ENCODE measurements around the gene PSMD3.

The PSMD3 gene

GRCh38 chr17:39962642-39963220 lies 17.9 kb upstream of the PSMD3 start, which contains the start of gene GSDMA:
TSS of gene GSDMA (plus strand) at chr17:39963004. CDS start at chr17:39965688, 2,684 bp downstream.
- DNase-seq = no peak

- DNase-seq = no peak
These were observed 16.8 kb upstream of the PSMD3 start for GRCh38 chr17:39963829-39964228.

- DNase-seq = no peak
These were observed 15.4 kb upstream of the PSMD3 start for GRCh38 chr17:39965017-39965699.

DNA sequence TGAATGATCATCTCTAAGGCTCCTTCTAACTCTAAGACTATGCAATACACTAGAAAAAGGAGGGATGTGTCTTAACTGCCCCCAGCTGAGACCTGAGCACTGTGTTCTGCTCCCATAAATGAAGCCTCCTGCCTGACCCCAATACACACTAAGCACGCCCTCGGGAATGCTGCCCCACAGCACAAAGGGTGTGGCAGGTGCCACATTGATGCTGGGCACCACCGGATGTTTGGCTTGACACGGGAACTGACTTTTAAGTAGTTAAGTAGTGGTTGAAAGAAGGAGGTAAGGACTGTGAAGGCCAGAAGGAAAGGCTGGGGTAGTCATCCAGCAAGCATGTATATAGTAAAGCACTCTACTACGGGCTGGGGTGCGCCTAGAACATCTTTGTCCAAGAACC lies 13.8 kb upstream of the PSMD3 start:
- no peak for DNase-seq

DNA sequence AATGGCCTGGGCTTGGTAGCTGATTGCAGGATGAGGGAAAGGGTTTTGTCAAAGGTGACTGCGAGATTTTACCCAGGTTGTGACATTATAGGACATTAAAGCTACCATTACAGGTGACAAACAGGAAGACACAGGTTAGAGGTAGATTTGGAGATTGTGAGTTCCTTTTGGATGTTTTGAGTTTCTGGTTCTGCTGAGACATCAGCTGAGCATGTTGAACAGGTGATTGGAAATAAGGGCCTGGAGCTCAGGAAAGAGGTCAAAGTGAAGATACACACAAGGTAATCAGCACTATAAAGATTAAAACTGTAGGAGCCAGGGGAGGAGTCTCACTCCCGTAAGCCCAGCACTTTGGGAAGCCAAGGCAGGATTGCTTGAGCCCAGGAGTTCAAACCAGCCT lies 11.8 kb upstream of the PSMD3 start:
- DNase-seq = no peak

- DNase-seq = no peak
These were observed 11.2 kb upstream of the PSMD3 start for GRCh38 chr17:39969375-39969774.

GRCh38 chr17:39970157-39970692 lies 10.4 kb upstream of the PSMD3 start:
- no peak for DNase-seq

DNA sequence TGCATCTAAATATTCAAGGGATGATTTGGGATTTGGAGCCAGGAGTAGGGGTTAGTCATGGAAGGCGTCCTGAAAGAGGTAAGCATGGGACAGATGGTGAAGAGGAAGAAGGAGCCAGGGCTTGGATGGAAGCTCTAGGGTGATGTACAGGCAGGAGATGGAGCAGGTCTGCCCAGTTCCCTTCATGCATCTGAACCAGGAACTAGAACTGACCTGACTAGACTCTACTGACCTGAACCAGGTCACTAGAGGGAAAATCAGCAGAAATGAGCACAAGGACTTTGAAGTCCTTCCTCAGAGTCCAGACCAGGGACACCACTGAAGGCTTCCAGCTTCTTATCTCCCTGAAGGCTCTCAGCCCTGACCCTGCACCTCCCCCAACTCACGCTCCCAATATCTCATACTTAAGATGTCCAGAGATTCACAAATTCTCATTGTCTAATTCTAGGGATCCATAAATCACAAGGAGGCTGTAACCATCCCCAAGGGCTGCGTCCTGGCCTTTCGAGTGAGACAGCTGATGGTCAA lies 9.5 kb upstream of the PSMD3 start:
- no peak for DNase-seq

- DNase-seq = no peak
These were observed 8.3 kb upstream of the PSMD3 start for GRCh38 chr17:39972271-39972670.

GRCh38 chr17:39973496-39973895 lies 7.1 kb upstream of the PSMD3 start:
- no peak for DNase-seq

- DNase-seq = no peak
These were observed 6.2 kb upstream of the PSMD3 start for GRCh38 chr17:39974433-39974832.

DNA sequence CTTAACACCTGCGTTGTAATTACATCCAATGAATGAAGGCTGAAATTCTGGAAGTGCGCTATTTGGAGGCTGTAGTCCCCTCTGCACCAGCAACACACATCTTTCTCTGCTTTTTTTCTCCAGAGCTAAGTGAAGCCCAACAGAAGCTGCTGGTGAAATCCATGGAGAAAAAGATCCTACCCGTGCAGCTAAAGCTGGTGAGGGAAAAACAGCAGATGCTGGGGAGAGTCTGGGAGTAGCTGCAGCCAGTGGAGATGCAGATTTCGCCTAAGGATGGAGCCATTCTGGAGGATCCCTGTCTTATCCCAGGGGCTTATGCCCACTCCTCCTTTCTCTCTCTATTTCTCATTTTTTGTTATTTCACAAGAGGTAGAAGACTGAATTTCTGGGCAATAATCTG lies 4.8 kb upstream of the PSMD3 start:
- DNase-seq = no peak

DNA sequence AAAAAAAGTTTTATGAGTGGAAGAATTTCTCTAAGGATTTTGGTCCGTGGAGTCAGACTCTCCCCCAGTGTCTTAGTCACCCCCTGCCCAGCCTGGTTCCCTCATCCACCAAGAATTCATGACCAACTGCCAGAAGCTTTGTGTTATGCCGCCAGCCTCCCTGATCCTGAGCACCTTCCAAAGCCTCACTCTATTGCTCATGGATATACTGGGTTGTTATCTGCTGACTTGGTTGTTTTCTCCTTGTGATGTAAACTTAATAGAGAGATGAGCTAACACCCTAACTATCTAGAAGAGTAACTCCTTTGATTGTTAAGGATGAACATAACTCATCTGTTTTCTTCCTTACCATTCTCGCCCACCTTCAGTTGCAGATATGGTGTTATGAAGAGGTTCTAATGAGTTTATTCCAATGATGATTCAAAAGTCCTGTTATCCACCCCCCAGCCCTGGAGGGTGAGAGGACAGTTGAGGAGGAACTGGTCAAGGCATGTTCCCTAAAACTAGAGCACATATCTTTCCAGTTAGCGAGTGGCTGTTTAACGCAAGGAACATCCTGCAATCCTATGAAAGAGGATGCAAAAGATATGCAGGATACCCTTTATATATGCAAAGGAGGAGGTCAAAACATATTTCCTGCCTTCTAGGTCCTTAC lies 1.5 kb upstream of the PSMD3 start:
- DNase-seq = peak; percentile 74

- DNase-seq = no peak
These were observed 685 bp upstream of the PSMD3 start for GRCh38 chr17:39979893-39980350.

DNA sequence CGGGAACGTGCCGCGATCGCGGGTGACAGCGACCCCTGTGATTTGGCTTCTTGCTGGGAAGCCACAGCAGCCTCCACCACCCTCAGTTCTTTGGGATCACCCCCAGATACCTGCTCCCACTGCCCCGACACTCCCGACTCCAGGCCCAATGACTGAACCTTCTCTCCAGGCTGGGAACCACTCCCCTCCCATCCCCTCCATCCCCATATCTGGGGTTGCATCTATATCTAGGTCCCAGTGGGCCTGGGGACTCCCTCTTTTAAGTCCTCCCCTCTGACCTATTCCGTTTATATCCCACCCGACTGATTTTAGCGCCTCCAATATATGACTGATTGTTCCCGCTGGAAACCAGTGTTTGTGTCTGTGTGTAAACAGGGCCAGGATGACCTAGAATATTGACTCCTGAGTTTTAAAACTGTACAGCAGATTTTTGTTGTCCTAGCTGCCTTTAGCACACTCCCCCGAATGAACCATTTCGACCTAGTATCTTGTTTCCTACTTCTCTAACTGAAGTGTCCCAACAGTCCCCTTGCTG lies 667 bp downstream of the PSMD3 start:
- no peak for DNase-seq

- no peak for DNase-seq
These were observed 1.3 kb downstream of the PSMD3 start for GRCh38 chr17:39981766-39982375.

DNA sequence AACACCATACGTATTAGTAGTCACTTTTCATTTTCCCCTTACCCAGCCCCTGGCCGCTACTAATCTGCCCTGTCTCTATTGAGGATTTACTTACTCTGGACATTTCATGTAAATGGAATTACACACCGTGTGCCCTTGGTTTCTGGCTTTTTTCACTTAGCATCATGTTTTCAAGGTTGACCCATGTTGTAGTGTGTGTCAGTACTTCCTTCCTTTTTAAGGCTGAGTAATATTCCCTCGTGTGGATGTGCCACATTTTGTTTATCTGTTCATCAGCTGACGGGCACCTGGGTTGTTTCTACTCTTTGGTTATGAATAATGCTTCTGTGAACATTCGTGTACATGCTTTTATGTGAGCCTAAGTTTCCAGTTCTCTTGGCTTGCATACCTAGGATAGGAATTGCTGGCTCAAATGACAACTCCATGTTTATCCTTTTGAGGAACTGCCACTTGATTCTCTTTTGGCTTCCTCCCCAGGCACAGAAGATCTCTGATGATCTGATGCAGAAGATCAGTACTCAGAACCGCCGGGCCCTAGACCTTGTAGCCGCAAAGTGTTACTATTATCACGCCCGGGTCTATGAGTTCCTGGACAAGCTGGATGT lies 7.7 kb downstream of the PSMD3 start:
- no peak for DNase-seq

GRCh38 chr17:39994448-39994847 lies 13.8 kb downstream of the PSMD3 start:
- DNase-seq = no peak

DNA sequence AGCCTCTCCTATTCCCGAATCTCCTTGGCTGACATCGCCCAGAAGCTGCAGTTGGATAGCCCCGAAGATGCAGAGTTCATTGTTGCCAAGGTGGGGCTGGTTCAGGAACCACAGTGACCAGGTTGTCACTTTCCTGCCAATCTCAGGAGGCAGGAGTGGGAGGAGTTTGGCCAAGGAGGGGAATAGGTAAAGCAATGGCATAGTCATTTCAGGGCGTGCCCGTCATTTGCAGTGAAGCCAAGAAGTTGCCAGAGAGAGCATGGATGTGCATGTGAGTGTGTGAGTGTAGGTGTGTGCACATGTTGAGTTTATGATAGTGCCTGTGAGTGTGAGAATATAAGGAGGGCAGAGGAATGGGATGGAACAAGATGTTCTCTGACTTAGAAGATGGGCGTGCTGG lies 14.8 kb downstream of the PSMD3 start:
- DNase-seq = no peak

DNA sequence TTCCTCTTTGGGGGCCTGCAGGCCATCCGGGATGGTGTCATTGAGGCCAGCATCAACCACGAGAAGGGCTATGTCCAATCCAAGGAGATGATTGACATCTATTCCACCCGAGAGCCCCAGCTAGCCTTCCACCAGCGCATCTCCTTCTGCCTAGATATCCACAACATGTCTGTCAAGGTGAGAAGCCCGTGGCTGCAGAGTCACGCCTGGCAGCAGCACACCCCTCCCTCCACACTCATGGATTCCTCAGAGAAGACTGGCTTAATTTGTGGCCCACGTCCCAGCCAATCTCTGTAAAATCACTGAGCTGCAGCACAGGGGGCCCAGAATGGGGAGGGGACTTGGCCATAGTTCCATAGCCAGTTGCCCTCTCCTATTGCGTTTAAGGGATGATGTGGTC lies 15.6 kb downstream of the PSMD3 start:
- no peak for DNase-seq

GRCh38 chr17:39996800-39997199 lies 16.2 kb downstream of the PSMD3 start:
- DNase-seq = no peak

DNA sequence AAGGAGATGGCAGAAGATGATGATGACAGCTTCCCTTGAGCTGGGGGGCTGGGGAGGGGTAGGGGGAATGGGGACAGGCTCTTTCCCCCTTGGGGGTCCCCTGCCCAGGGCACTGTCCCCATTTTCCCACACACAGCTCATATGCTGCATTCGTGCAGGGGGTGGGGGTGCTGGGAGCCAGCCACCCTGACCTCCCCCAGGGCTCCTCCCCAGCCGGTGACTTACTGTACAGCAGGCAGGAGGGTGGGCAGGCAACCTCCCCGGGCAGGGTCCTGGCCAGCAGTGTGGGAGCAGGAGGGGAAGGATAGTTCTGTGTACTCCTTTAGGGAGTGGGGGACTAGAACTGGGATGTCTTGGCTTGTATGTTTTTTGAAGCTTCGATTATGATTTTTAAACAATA lies 16.9 kb downstream of the PSMD3 start:
- DNase-seq = no peak

DNA sequence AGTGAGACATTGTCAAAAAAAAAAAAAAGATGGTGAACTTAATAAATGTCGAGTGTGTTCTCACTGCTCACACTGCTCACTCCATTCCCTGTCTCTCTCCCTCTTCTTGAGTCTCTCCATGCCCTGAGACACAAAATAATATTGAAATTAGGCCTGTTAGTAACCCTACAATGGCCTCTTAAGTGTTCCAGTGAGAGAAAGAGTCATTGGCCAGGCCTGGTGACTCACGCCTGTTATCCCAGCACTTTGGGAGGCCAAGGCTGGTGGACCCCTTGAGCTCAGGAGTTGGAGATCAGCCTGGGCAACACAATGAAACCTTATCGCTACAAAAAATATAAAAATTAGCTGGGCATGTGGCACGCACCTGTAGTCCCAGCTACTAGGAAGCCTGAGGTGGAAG lies 18.5 kb downstream of the PSMD3 start:
- DNase-seq = no peak
